IPS DF 6.9 (cell line): ENCODE data around the gene BRF1.

Experiments
- DNase-seq: peaks from one replicate; pipeline ENCODE4 v3.0.0-alpha.2; 2013; ENCODE audit warnings: low read depth, low spot score
- H3K27ac ChIP-seq: one replicate; pipeline ENCODE4 v1.5.1; 2013; ENCODE audit warnings: low read length, control low read depth
- H3K27me3 ChIP-seq: 2 replicates; pipeline ENCODE4 v1.6.1; 2013; ENCODE audit warnings: mild to moderate bottlenecking, low read length; ENCODE audit not compliant: control insufficient read depth, insufficient read depth
- H3K36me3 ChIP-seq: 2 replicates; pipeline ENCODE4 v1.6.1; 2013; ENCODE audit warnings: low read length; ENCODE audit not compliant: control insufficient read depth, insufficient read depth
- H3K4me1 ChIP-seq: 2 replicates; pipeline ENCODE4 v1.6.1; 2013; ENCODE audit warnings: low read length; ENCODE audit not compliant: control insufficient read depth, insufficient read depth
- H3K4me3 ChIP-seq: 2 replicates; pipeline ENCODE4 v1.5.1; 2013; ENCODE audit warnings: mild to moderate bottlenecking, low read length
- H3K9me3 ChIP-seq: 2 replicates; pipeline ENCODE4 v1.6.1; 2013; ENCODE audit warnings: low read length, inconsistent platforms; ENCODE audit not compliant: control insufficient read depth, insufficient read depth
- WGBS: extraction: QIAGEN DNeasy Blood & Tissue Kit; methylation state at CpG from one replicate; pipeline ENCODE4 v1.1.7; 2013; ENCODE audit warnings: mixed read lengths, missing lambda C conversion rate; ENCODE audit not compliant: insufficient read length, insufficient coverage; 5-methylcytosine and 5-hydroxymethylcytosine counted together

Gene BRF1

DNA sequence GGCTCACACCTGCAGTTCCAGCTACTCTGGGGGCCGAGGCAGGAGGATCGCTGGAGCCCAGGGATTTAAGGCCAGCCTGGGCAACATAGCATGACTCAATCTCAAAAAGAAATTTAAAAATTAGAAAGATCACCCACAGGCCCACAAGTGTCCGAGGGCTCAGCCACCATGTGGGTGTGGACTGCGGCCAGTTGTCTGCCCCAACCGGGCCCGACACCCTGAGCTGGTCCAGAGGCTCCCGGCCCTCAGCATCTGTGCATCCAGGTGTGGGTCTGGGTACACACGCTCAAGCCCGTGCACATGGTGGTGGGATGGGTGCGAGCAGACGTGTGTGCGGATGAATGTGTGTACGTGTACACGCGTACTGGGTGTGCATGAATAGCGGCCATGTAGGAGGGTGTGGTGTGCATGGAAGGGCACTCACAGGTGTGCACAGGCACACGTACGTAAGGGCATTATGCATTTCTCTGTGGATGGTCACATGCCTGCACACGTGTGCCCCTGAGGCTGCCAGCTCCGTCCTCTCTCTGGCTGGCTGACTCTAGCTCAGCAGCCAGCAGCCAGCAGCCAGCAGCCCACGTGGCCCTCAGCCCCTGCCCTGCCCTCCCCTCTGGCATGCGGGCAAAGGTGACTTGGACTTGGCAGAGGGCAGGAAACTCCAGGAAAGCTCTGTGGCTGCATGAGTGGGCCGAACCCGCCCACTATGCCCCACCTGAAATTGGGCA is 96.4 kb downstream of the BRF1 start:
- Histone ChIP-seq H3K36me3 (peaks cover 3% of the 10 kb centered on the region; the same call in 1 of the 2 replicates), H3K27ac (no peak overlapping the region), H3K4me3 (no peak overlapping the region), H3K4me1 (peaks cover 2% of the 10 kb centered on the region; the same call in 1 of the 2 replicates), H3K27me3 (no peaks in the 10 kb centered on the region), H3K9me3 (no peaks in the 10 kb centered on the region)
- DNase-seq: no peak
- no CpG with 5 or more reads among the region's 24 CpGs for WGBS

- Histone ChIP-seq H3K27ac (no peak overlapping the region), H3K27me3 (no peaks in the 10 kb centered on the region), H3K4me1 (peaks cover 2% of the 10 kb centered on the region; the same call in 1 of the 2 replicates), H3K36me3 (peaks cover 3% of the 10 kb centered on the region; the same call in 1 of the 2 replicates), H3K9me3 (no peaks in the 10 kb centered on the region), H3K4me3 (no peak overlapping the region)
- no CpG with 5 or more reads among the region's 6 CpGs for WGBS
- no peak for DNase-seq
Observed at GRCh38 chr14:105203701-105204100, 97.1 kb downstream of the BRF1 start.

- WGBS: no CpG with 5 or more reads among the region's 18 CpGs
- peaks cover 2% of the 10 kb centered on the region; the same call in 1 of the 2 replicates for H3K4me1 ChIP-seq
- DNase-seq: no peak
Observed at GRCh38 chr14:105203057-105203531, 97.7 kb downstream of the BRF1 start.

DNA sequence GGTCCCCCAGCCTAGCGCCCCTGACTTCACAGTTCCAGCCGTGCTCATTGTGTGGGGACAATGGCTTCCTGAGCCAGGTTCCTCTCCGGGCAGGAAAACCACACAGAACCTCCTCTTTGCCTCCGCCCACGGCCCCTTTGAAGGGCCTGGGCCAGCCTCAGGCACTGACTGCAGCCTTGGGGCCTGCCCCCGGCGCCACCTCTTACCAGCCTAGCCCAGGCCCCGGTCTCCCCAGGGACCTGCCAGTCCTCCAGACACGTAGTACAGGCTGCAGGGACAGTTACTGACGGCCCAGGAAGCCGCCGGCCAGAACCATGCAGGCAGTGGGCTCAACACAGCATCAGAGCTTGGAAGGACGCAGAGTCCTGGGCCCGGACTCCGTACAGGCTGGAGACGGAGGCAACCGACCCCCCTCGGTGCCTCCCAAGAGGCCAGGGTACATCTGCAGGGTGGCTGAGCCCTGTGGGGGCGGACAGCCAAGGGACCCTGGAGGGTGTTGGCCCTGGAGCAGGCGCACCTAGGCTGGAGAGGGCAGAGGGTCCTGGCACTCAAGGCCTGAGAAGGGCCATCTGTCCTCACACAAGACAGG is 98.8 kb downstream of the BRF1 start:
- DNase-seq: no peak
- Histone ChIP-seq H3K9me3 (no peaks in the 10 kb centered on the region), H3K27ac (no peak overlapping the region), H3K4me3 (no peak overlapping the region), H3K36me3 (peaks cover 3% of the 10 kb centered on the region; the same call in 1 of the 2 replicates), H3K27me3 (no peaks in the 10 kb centered on the region), H3K4me1 (peaks cover 2% of the 10 kb centered on the region; the same call in 1 of the 2 replicates)
- no CpG with 5 or more reads among the region's 20 CpGs for WGBS

More at GRCh38 chr14:105203057-105203531, 97.7 kb downstream of the BRF1 start:
- no peak overlapping the region for H3K27ac ChIP-seq
- no peak overlapping the region for H3K4me3 ChIP-seq
- no peaks in the 10 kb centered on the region for H3K27me3 ChIP-seq
- H3K36me3 ChIP-seq: peaks cover 3% of the 10 kb centered on the region; the same call in 1 of the 2 replicates
- H3K9me3 ChIP-seq: no peaks in the 10 kb centered on the region

GRCh38 chr14:105201156-105201924 is 99.5 kb downstream of the BRF1 start:
- H3K4me3 ChIP-seq: no peak overlapping the region
- H3K9me3 ChIP-seq: no peaks in the 10 kb centered on the region
- no peak overlapping the region for H3K27ac ChIP-seq
- H3K27me3 ChIP-seq: no peaks in the 10 kb centered on the region
- H3K36me3 ChIP-seq: peaks cover 3% of the 10 kb centered on the region; the same call in 1 of the 2 replicates
- DNase-seq: no peak
- H3K4me1 ChIP-seq: peaks cover 2% of the 10 kb centered on the region; the same call in 1 of the 2 replicates
- WGBS: no CpG with 5 or more reads among the region's 28 CpGs

DNA sequence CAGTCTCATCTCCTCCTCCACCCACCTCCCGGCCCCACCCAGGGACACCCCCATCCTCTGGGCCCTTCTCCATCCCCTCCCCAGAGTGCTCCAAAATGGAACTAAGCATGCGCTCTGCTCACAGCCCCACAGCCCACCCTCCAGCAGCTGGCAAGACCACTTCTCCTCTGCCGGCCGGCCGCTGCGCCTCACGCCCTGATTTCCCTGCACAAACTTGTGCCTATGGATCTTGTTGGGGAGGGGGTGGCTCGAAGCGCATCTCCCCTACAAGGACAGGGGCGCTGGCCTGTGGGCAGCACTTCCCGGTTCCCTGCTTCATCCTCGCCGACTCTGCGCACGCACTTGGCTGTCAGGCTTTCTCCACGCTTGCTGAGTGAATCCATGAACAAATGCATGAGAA is 100.2 kb downstream of the BRF1 start:
- Histone ChIP-seq H3K4me1 (peaks cover 6% of the 10 kb centered on the region; the same call in 1 of the 2 replicates), H3K4me3 (no peak overlapping the region), H3K27ac (no peak overlapping the region), H3K9me3 (no peaks in the 10 kb centered on the region), H3K36me3 (peaks cover 3% of the 10 kb centered on the region; the same call in 1 of the 2 replicates), H3K27me3 (no peaks in the 10 kb centered on the region)
- no CpG with 5 or more reads among the region's 16 CpGs for WGBS
- no peak for DNase-seq

- H3K27me3 ChIP-seq: no peaks in the 10 kb centered on the region
- H3K4me1 ChIP-seq: peaks cover 6% of the 10 kb centered on the region; the same call in 1 of the 2 replicates
- no peak for DNase-seq
- H3K4me3 ChIP-seq: no peak overlapping the region
- WGBS: no CpG with 5 or more reads among the region's 10 CpGs
- H3K9me3 ChIP-seq: no peaks in the 10 kb centered on the region
- H3K27ac ChIP-seq: no peak overlapping the region
- peaks cover 3% of the 10 kb centered on the region; the same call in 1 of the 2 replicates for H3K36me3 ChIP-seq
Observed at GRCh38 chr14:105200074-105200473, 100.7 kb downstream of the BRF1 start.

DNA sequence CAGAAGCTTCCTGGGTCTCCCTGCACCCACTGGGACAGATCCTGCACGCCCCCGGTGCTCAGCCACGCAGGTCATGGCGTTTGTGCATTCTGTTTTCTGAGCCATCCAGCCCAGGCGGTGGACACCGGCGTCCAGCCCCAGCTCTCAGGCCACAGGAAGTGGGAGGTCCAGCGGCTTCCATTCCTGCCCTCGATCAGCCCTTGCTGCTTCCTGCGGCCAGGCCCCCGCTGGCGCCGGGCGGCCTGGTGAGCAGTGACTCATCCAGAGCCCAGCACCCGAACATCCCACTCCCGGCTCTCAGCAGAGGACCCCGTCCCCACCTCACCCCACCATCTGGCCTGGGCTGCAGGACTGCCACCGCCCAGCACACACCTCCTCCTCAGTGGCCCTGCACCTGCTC is 101.7 kb downstream of the BRF1 start:
- Histone ChIP-seq H3K27ac (no peak overlapping the region), H3K4me1 (peaks cover 6% of the 10 kb centered on the region; the same call in 1 of the 2 replicates), H3K36me3 (no peaks in the 10 kb centered on the region), H3K4me3 (no peak overlapping the region), H3K9me3 (no peaks in the 10 kb centered on the region), H3K27me3 (no peaks in the 10 kb centered on the region)
- DNase-seq: no peak
- no CpG with 5 or more reads among the region's 18 CpGs for WGBS

GRCh38 chr14:105198588-105198987 is 102.2 kb downstream of the BRF1 start:
- Histone ChIP-seq H3K36me3 (no peaks in the 10 kb centered on the region), H3K27ac (no peak overlapping the region), H3K27me3 (no peaks in the 10 kb centered on the region), H3K9me3 (no peaks in the 10 kb centered on the region), H3K4me3 (no peak overlapping the region), H3K4me1 (peaks cover 8% of the 10 kb centered on the region; the same call in 1 of the 2 replicates)
- no peak for DNase-seq
- WGBS: no CpG with 5 or more reads among the region's 4 CpGs

DNA sequence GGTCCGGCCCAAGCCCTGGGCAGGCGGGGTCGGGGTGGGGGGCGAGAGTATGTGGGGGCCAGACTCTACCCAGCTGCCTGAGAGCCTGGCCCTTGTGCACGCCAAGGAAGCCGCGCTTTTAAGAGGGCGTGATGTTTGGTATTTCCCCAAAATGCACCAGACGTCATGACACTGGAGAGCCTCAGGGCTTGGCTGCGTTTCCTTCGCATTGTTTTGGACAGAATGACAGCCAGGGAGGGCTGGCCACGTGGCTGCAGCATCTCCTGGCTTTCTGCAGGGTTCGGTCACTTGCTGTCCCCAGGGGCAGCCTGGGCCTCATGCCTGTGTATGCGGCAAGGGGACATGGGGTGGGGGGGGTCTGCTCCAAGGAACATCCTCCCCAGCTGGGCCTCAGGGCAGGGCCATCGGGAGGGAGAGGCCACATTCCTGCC is 103.6 kb downstream of the BRF1 start:
- no peak for DNase-seq
- Histone ChIP-seq H3K27ac (no peak overlapping the region), H3K27me3 (no peaks in the 10 kb centered on the region), H3K4me3 (no peak overlapping the region), H3K4me1 (peaks cover 9% of the 10 kb centered on the region; the same call in 1 of the 2 replicates), H3K36me3 (no peaks in the 10 kb centered on the region), H3K9me3 (no peaks in the 10 kb centered on the region)
- no CpG with 5 or more reads among the region's 15 CpGs for WGBS
